ENCODE measurements around the gene SCYGR6.

DNA sequence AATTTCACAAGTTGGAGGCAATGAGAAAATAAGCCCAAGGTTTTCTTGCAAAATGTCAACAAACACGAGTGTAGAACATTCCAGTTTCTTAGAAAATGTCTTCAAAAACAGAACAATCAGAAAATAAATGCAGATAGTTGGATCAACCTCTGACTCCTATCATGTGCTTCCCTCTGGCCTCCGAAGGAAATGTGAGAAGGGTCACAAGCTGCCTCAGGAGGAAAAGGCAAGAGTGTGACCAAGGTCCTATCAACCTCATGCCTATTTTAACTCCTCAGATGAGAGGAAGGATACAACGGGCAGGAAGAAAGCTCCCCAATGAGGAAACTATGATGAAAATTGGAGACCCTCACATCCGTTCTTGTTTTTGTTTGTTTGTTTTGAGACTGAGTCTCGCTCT, 50.1 kb downstream of the SCYGR6 start:
- TF ChIP-seq, protein P1, sequence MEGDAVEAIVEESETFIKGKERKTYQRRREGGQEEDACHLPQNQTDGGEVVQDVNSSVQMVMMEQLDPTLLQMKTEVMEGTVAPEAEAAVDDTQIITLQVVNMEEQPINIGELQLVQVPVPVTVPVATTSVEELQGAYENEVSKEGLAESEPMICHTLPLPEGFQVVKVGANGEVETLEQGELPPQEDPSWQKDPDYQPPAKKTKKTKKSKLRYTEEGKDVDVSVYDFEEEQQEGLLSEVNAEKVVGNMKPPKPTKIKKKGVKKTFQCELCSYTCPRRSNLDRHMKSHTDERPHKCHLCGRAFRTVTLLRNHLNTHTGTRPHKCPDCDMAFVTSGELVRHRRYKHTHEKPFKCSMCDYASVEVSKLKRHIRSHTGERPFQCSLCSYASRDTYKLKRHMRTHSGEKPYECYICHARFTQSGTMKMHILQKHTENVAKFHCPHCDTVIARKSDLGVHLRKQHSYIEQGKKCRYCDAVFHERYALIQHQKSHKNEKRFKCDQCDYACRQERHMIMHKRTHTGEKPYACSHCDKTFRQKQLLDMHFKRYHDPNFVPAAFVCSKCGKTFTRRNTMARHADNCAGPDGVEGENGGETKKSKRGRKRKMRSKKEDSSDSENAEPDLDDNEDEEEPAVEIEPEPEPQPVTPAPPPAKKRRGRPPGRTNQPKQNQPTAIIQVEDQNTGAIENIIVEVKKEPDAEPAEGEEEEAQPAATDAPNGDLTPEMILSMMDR (IDR thresholded peaks at IDR 0.05; ENCODE audit: control extremely low read depth in 1 of 3, insufficient read depth in 1 of 3, low read depth in 1 of 3, low read length in 3 of 3) = no peak
- no peak for TF ChIP-seq EZH2 (IDR thresholded peaks at IDR 0.05; ENCODE audit: low read depth, low read length, severe bottlenecking)

Measured in H1 (cell line).